K562 (cell line): ENCODE measurements around the gene KRT80. TPM values are rescaled to one million over a fixed set of nuclear protein-coding genes. Genes with fewer than 3 reads are reported as not detected.

Experiments used
- KLF13 ChIP-seq: fragments of 450-650 bp; IDR thresholded peaks from 2 replicates; pipeline ENCODE4 v1.6.1; 2016; ENCODE audit warnings: missing genetic modification characterization, low read depth, mild to moderate bottlenecking, missing compliant biosample characterization, moderate library complexity, borderline replicate concordance
- NEUROD1 ChIP-seq: fragments of 150-350 bp; IDR thresholded peaks from 2 replicates; pipeline ENCODE4 v1.6.1; 2014; ENCODE audit warnings: borderline replicate concordance, low read length, low read depth; ENCODE audit not compliant: partially characterized antibody
- PHB2 ChIP-seq: fragments of 450-650 bp; IDR thresholded peaks from 2 replicates; pipeline ENCODE4 v1.6.1; 2017; ENCODE audit warnings: low read depth
- SRF ChIP-seq, 2 experiments: fragments of 250-450, 450-650 bp in 1 of 2; sonication (Bioruptor Pico) in 1 of 2; sonication (generic) in 1 of 2; formaldehyde crosslinking; IDR thresholded peaks; 2 replicates each; pipeline versions ENCODE4 v1.5.0 to v1.5.1; 2020 to 2022; ENCODE audit warnings: mild to moderate bottlenecking in 1 of 2, missing genetic modification reagents in 1 of 2
- ZKSCAN1 ChIP-seq: fragments of 150-350 bp; IDR thresholded peaks from 2 replicates; pipeline ENCODE4 v1.6.1; 2016; ENCODE audit warnings: low read depth, low read length
- ZNF282 ChIP-seq: sonication (generic); formaldehyde crosslinking; IDR thresholded peaks from 2 replicates; pipeline ENCODE4 v1.8.1; 2023; ENCODE audit warnings: missing genetic modification reagents
- ZNF431 ChIP-seq: sonication (generic); formaldehyde crosslinking; IDR thresholded peaks from 2 replicates; pipeline ENCODE4 v1.8.0; 2022; ENCODE audit warnings: mild to moderate bottlenecking, missing genetic modification reagents
- ZNF511 ChIP-seq: sonication (generic); formaldehyde crosslinking; IDR thresholded peaks from 2 replicates; pipeline ENCODE4 v1.8.0; 2022; ENCODE audit warnings: mild to moderate bottlenecking, missing genetic modification reagents
- ZNF707 ChIP-seq: fragments of 250-450 bp; sonication (Bioruptor Pico); conservative IDR thresholded peaks from 2 replicates; pipeline ENCODE4 v1.8.0; 2022; ENCODE audit warnings: inconsistent platforms, mild to moderate bottlenecking, moderate library complexity
- polyA plus RNA-seq, 8 experiments: library from polyadenylated mRNA; depleted of rRNA in 4 of 8; stranded (reverse) in 5 of 8; unstranded in 3 of 8; fragments of >200 nt; fragmentation: Nextera tagmentation in 2 of 8; fragmentation: Illumina TruSeq in 1 of 8; extraction: Ambion mirVana in 2 of 8; extraction: Trizol in 1 of 8; gene quantifications; 2 replicates each; pipeline versions ENCODE4 v1.2.1 to v1.2.3, GENCODE V29; 2011 to 2014; ENCODE audit warnings: inconsistent platforms in 1 of 8, missing spikeins in 1 of 8
- total RNA-seq, 7 experiments: library from RNA; depleted of rRNA in 6 of 7; stranded (reverse); fragments of >200 nt in 6 of 7; fragmentation: Illumina TruSeq in 2 of 7; extraction: Trizol in 2 of 7; gene quantifications; 2 replicates each; pipeline versions ENCODE4 v1.2.1 to v1.2.3, GENCODE V29; 2011 to 2021; ENCODE audit warnings: low replicate concordance in 1 of 7
- TF ChIP-seq, protein P1 (sequence below): sonication (generic); formaldehyde crosslinking; IDR thresholded peaks from 2 replicates; pipeline ENCODE4 v1.4.0; 2020; ENCODE audit warnings: mild to moderate bottlenecking, missing genetic modification reagents

KRT80 gene
- total and polyA plus RNA-seq, 9 of the 15 experiments (the other 6 are each of a cell fraction or from before 2014, with no cell fraction given): not detected

- TF ChIP-seq, protein P1, sequence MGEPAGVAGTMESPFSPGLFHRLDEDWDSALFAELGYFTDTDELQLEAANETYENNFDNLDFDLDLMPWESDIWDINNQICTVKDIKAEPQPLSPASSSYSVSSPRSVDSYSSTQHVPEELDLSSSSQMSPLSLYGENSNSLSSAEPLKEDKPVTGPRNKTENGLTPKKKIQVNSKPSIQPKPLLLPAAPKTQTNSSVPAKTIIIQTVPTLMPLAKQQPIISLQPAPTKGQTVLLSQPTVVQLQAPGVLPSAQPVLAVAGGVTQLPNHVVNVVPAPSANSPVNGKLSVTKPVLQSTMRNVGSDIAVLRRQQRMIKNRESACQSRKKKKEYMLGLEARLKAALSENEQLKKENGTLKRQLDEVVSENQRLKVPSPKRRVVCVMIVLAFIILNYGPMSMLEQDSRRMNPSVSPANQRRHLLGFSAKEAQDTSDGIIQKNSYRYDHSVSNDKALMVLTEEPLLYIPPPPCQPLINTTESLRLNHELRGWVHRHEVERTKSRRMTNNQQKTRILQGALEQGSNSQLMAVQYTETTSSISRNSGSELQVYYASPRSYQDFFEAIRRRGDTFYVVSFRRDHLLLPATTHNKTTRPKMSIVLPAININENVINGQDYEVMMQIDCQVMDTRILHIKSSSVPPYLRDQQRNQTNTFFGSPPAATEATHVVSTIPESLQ (CRISPR knock-in tag): no peak
- TF ChIP-seq ZKSCAN1 (no peak), ZNF282 (CRISPR knock-in tag) (no peak), ZNF511 (no peak), ZNF707 (CRISPR knock-in tag) (no peak), ZNF431 (CRISPR knock-in tag) (no peak), NEUROD1 (no peak), KLF13 (no peak), SRF (CRISPR knock-in tag; IDR thresholded peaks at IDR 0.05) (no peak), PHB2 (no peak)
These were observed 52.7 kb downstream of the KRT80 start (continued) for GRCh38 chr12:52139147-52139546.
